GM12891 (cell line): ENCODE data around the gene ZBTB16.

ENCODE experiments used
- POLR2A ChIP-seq: IDR thresholded peaks from 2 replicates; pipeline ENCODE4 v1.6.1; 2011; ENCODE audit warnings: low read depth, low read length, control low read depth
- POLR2AphosphoS5 ChIP-seq: IDR thresholded peaks from 2 replicates; pipeline ENCODE4 v1.6.1; 2011; ENCODE audit warnings: low read depth, low read length, control low read depth
- POU2F2 ChIP-seq: IDR thresholded peaks from 2 replicates; pipeline ENCODE4 v1.6.1; 2011; ENCODE audit warnings: low read depth, mild to moderate bottlenecking, control low read depth, low read length, moderate library complexity
- TAF1 ChIP-seq: IDR thresholded peaks from 2 replicates; pipeline ENCODE4 v1.6.1; 2011; ENCODE audit warnings: low read depth, low read length, control low read depth

GRCh38 chr11:114215428-114215827 is 155.9 kb downstream of the ZBTB16 start:
- TF ChIP-seq POLR2AphosphoS5 (no peak), POLR2A (no peak), TAF1 (no peak), POU2F2 (no peak)
